HL-60 (cell line): ENCODE data around the gene SVOP.

Experiments used
- CTCF ChIP-seq: IDR thresholded peaks from one replicate; pipeline ENCODE4 v1.5.1; 2011; ENCODE audit warnings: low read length, control low read depth, inconsistent platforms; ENCODE audit not compliant: insufficient read depth
- POLR2AphosphoS5 ChIP-seq: IDR thresholded peaks from 2 replicates; pipeline ENCODE4 v1.6.1; 2012; ENCODE audit warnings: low read depth
- TF ChIP-seq, protein P1 (sequence below): IDR thresholded peaks from 2 replicates; pipeline ENCODE4 v1.6.1; 2012; ENCODE audit warnings: low read depth; ENCODE audit not compliant: insufficient replicate concordance

GRCh38 chr12:108862588-108862959 lies 158.3 kb downstream of the SVOP start:
- TF ChIP-seq CTCF (no peak), POLR2AphosphoS5 (no peak)
- TF ChIP-seq, protein P1, sequence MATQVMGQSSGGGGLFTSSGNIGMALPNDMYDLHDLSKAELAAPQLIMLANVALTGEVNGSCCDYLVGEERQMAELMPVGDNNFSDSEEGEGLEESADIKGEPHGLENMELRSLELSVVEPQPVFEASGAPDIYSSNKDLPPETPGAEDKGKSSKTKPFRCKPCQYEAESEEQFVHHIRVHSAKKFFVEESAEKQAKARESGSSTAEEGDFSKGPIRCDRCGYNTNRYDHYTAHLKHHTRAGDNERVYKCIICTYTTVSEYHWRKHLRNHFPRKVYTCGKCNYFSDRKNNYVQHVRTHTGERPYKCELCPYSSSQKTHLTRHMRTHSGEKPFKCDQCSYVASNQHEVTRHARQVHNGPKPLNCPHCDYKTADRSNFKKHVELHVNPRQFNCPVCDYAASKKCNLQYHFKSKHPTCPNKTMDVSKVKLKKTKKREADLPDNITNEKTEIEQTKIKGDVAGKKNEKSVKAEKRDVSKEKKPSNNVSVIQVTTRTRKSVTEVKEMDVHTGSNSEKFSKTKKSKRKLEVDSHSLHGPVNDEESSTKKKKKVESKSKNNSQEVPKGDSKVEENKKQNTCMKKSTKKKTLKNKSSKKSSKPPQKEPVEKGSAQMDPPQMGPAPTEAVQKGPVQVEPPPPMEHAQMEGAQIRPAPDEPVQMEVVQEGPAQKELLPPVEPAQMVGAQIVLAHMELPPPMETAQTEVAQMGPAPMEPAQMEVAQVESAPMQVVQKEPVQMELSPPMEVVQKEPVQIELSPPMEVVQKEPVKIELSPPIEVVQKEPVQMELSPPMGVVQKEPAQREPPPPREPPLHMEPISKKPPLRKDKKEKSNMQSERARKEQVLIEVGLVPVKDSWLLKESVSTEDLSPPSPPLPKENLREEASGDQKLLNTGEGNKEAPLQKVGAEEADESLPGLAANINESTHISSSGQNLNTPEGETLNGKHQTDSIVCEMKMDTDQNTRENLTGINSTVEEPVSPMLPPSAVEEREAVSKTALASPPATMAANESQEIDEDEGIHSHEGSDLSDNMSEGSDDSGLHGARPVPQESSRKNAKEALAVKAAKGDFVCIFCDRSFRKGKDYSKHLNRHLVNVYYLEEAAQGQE, result no peak
